Fibroblast of lung (primary cell): ENCODE results near the gene APOBEC2. TPM values are rescaled to one million over a fixed set of nuclear protein-coding genes. Genes with fewer than 3 reads are reported as not detected.

Experiments used
- DNase-seq, 2 donors: peaks; one replicate each; pipeline versions ENCODE4 v3.0.0 to v3.0.0-alpha.2; 2010; ENCODE audit warnings: low read depth in 2 of 2
- H2AFZ ChIP-seq: 2 replicates; pipeline ENCODE4 v1.5.1; 2012; ENCODE audit warnings: low read length, control low read depth, inconsistent platforms
- H3K27ac ChIP-seq: 2 replicates; pipeline ENCODE4 v1.5.1; 2011; ENCODE audit warnings: low read length, control low read depth; ENCODE audit not compliant: insufficient read depth
- H3K27me3 ChIP-seq: 2 replicates; pipeline ENCODE4 v1.5.1; 2011; ENCODE audit warnings: mild to moderate bottlenecking, low read length; ENCODE audit not compliant: control insufficient read depth, insufficient read depth
- H3K36me3 ChIP-seq: 2 replicates; pipeline ENCODE4 v1.5.1; 2011; ENCODE audit warnings: low read length; ENCODE audit not compliant: control insufficient read depth, insufficient read depth
- H3K4me1 ChIP-seq: 2 replicates; pipeline ENCODE4 v1.5.1; 2011; ENCODE audit warnings: low read length; ENCODE audit not compliant: control insufficient read depth, insufficient read depth; ENCODE audit errors: extremely low read depth
- H3K4me2 ChIP-seq: 2 replicates; pipeline ENCODE4 v1.5.1; 2011; ENCODE audit warnings: low read length, control low read depth; ENCODE audit not compliant: insufficient read depth; ENCODE audit errors: extremely low read depth
- H3K4me3 ChIP-seq, 4 experiments: fragments of 200-600 bp in 1 of 4; sonication (generic) in 1 of 4; replicated peaks in 1 of 4; 2 replicates each; pipeline ENCODE4 v1.5.1; 2011 to 2016; ENCODE audit warnings: low read length in 4 of 4, low read depth in 3 of 4, mild to moderate bottlenecking in 3 of 4, control low read depth in 2 of 4, inconsistent platforms in 1 of 4, mixed read lengths in 1 of 4; ENCODE audit not compliant: insufficient read depth in 1 of 4; ENCODE audit errors: control extremely low read depth in 1 of 4
- H3K79me2 ChIP-seq: 2 replicates; pipeline ENCODE4 v1.5.1; 2012; ENCODE audit warnings: mild to moderate bottlenecking, low read length, inconsistent platforms; ENCODE audit not compliant: control insufficient read depth, insufficient read depth
- H3K9ac ChIP-seq: 2 replicates; pipeline ENCODE4 v1.5.1; 2011; ENCODE audit warnings: mild to moderate bottlenecking, low read length, control low read depth; ENCODE audit not compliant: insufficient read depth
- H3K9me3 ChIP-seq: 2 replicates; pipeline ENCODE4 v1.5.1; 2012; ENCODE audit warnings: low read depth, low read length; ENCODE audit not compliant: control insufficient read depth, insufficient read depth
- H4K20me1 ChIP-seq: 2 replicates; pipeline ENCODE4 v1.5.1; 2011; ENCODE audit warnings: low read length; ENCODE audit not compliant: control insufficient read depth, insufficient read depth; ENCODE audit errors: extremely low read depth
- EZH2 ChIP-seq: IDR thresholded peaks from 2 replicates; pipeline ENCODE4 v1.5.1; 2012; ENCODE audit warnings: low read length, control low read depth, mild to moderate bottlenecking; ENCODE audit errors: missing control alignments
- polyA plus RNA-seq, 2 donors: library from polyadenylated mRNA; depleted of rRNA in 1 of 2; stranded (reverse) in 1 of 2; unstranded in 1 of 2; fragments of >200 nt; gene quantifications; 2 replicates each; pipeline ENCODE4 v1.2.1, GENCODE V29; 2011 to 2012; ENCODE audit warnings: missing spikeins in 1 of 2
- total RNA-seq: library from RNA; depleted of rRNA; stranded (reverse); fragments of >200 nt; gene quantifications from 2 replicates; pipeline ENCODE4 v1.2.1, GENCODE V29; 2014
- TF ChIP-seq, protein P1 (sequence below), 2 donors: IDR thresholded peaks in 1 of 2; conservative IDR thresholded peaks in 1 of 2; 1 replicate in 1 of 2; 2 replicates in 1 of 2; pipeline ENCODE4 v1.5.1; 2011 to 2012; ENCODE audit warnings: low read length in 2 of 2, control low read depth in 1 of 2, inconsistent platforms in 1 of 2, low read depth in 1 of 2, mild to moderate bottlenecking in 1 of 2

Gene APOBEC2
- total and polyA plus RNA-seq, 2 donors (not counting 1 experiment from before 2014, with no cell fraction given): not detected

GRCh38 chr6:41092421-41093140 is 39.6 kb downstream of the APOBEC2 start:
- no peaks in the 10 kb centered on the region for H3K4me1 ChIP-seq
- H3K27ac ChIP-seq: no peak overlapping the region
- no peaks in the 10 kb centered on the region for H4K20me1 ChIP-seq
- no peak for TF ChIP-seq EZH2
- TF ChIP-seq, protein P1, sequence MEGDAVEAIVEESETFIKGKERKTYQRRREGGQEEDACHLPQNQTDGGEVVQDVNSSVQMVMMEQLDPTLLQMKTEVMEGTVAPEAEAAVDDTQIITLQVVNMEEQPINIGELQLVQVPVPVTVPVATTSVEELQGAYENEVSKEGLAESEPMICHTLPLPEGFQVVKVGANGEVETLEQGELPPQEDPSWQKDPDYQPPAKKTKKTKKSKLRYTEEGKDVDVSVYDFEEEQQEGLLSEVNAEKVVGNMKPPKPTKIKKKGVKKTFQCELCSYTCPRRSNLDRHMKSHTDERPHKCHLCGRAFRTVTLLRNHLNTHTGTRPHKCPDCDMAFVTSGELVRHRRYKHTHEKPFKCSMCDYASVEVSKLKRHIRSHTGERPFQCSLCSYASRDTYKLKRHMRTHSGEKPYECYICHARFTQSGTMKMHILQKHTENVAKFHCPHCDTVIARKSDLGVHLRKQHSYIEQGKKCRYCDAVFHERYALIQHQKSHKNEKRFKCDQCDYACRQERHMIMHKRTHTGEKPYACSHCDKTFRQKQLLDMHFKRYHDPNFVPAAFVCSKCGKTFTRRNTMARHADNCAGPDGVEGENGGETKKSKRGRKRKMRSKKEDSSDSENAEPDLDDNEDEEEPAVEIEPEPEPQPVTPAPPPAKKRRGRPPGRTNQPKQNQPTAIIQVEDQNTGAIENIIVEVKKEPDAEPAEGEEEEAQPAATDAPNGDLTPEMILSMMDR (conservative IDR thresholded peaks at IDR 0.05 in 1 of 2, IDR thresholded peaks at IDR 0.05 in 1 of 2; ENCODE audit: low read depth in 1 of 2, low read length in 2 of 2): peak; percentile 45 to 50
- no peak overlapping the region for H3K9ac ChIP-seq
- H2AFZ ChIP-seq: no peak overlapping the region
- H3K4me2 ChIP-seq: no peak overlapping the region
- peaks cover 6% of the 10 kb centered on the region for H3K36me3 ChIP-seq
- no peaks in the 10 kb centered on the region for H3K27me3 ChIP-seq
- no peaks in the 10 kb centered on the region for H3K79me2 ChIP-seq
- no peaks in the 10 kb centered on the region for H3K9me3 ChIP-seq
- DNase-seq: peak; percentile 16 to 43
- no peak overlapping the region for H3K4me3 ChIP-seq

DNA sequence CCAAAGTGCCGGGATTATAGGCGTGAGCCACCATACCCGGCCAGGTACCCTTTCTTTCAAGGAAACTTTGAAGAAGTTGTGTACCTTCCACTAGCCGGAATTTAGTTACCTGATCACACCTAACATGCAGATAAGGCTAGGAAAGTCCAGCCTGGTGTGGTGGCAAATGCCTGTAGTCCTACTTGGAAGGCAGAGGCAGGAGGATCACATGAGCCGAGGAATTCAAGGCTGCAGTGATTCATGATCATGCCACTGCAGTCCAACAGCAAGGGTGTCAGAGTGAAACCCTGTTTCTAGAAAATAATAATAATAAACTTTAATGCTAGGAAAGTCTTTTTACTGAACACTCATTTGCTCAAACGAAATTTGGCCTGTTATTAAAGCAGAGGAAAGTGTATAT is 40.7 kb downstream of the APOBEC2 start:
- TF ChIP-seq EZH2: no peak
- TF ChIP-seq, protein P1 (conservative IDR thresholded peaks at IDR 0.05 in 1 of 2, IDR thresholded peaks at IDR 0.05 in 1 of 2; ENCODE audit: low read depth in 1 of 2, low read length in 2 of 2): no peak
- Histone ChIP-seq H2AFZ (no peak overlapping the region), H3K4me2 (no peak overlapping the region), H3K4me3 (no peak overlapping the region), H3K36me3 (peaks cover 9% of the 10 kb centered on the region), H3K9me3 (no peaks in the 10 kb centered on the region), H3K27me3 (no peaks in the 10 kb centered on the region), H3K79me2 (no peaks in the 10 kb centered on the region), H3K4me1 (no peaks in the 10 kb centered on the region), H4K20me1 (no peaks in the 10 kb centered on the region), H3K9ac (no peak overlapping the region), H3K27ac (no peak overlapping the region)
- peak in 1 of 2 donors; percentile 25 for DNase-seq

DNA sequence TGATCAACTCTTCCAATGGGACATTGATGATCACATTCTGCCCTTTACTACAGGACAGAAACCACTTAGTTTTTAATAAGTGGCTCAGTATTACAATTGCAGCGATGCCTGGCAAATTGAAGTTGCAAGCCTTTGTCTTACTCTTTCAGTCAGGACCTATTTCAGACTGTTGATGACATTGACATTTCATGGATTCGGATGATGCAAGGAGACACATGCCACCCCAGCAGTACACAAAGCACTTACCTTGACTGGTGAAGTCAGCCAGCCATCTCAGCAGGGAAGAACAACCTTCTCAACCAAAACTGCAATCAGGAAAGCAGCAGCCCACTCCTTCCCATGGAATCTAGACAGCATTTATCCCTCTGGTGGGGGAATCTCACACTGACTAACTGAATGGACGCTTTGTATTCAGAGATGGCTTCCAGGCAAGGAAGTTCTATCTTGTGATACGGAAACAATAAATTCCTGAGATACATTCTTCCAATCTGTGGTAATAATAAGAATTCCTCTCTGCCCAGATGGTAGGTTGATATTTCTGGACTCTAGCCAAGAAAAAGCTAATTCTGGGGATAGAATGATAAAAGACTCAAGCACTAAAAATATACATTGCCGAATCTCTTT is 44.6 kb downstream of the APOBEC2 start:
- TF ChIP-seq, protein P1 (conservative IDR thresholded peaks at IDR 0.05 in 1 of 2, IDR thresholded peaks at IDR 0.05 in 1 of 2; ENCODE audit: low read depth in 1 of 2, low read length in 2 of 2): no peak
- no peak for TF ChIP-seq EZH2
- H3K36me3 ChIP-seq: peaks cover 12% of the 10 kb centered on the region
- H3K4me1 ChIP-seq: no peaks in the 10 kb centered on the region
- no peak overlapping the region for H3K27ac ChIP-seq
- H3K9ac ChIP-seq: no peak overlapping the region
- H4K20me1 ChIP-seq: no peaks in the 10 kb centered on the region
- no peaks in the 10 kb centered on the region for H3K9me3 ChIP-seq
- H3K79me2 ChIP-seq: no peaks in the 10 kb centered on the region
- H3K27me3 ChIP-seq: no peaks in the 10 kb centered on the region
- no peak overlapping the region for H3K4me3 ChIP-seq
- H2AFZ ChIP-seq: no peak overlapping the region
- DNase-seq: peak; percentile 17 to 87
- no peak overlapping the region for H3K4me2 ChIP-seq
